Choroid plexus epithelial cell (primary cell): ENCODE measurements around the gene FNDC5.

Source experiments
- DNase-seq: peaks from one replicate; pipeline ENCODE4 v3.0.0-alpha.2; 2010; ENCODE audit warnings: low read depth
- H3K4me3 ChIP-seq: 2 replicates; pipeline ENCODE4 v1.5.1; 2011; ENCODE audit warnings: low read depth, mild to moderate bottlenecking, control low read depth, low read length, moderate library complexity
- CTCF ChIP-seq: conservative IDR thresholded peaks from 2 replicates; pipeline ENCODE4 v1.5.1; 2011; ENCODE audit warnings: low read depth, mild to moderate bottlenecking, control low read depth, inconsistent platforms, low read length, moderate library complexity

The FNDC5 gene

DNA sequence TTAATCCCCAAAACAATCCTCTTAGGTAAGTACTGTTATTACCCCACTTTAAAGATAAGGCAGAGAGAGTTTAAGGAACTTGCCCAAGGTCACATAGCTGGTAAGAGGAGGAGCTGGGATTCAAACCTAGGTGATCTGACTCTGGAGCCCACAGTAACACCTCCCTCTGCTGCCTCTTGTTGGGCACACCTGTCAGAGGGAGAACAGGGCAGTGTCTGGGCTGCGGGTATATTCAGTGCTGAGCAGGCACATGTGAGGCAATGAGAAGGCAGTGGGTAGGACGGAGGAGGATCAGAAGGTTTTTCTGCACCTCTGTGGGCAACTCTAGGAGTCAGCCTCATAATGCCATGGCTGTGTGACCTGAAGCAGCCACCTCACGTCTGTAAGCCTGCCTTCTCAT, 17.4 kb upstream of the FNDC5 start:
- no peak for DNase-seq
- H3K4me3 ChIP-seq = no peak overlapping the region
- TF ChIP-seq CTCF = no peak

GRCh38 chr1:32887623-32888022, 16.9 kb upstream of the FNDC5 start:
- TF ChIP-seq CTCF = no peak
- H3K4me3 ChIP-seq = no peak overlapping the region
- DNase-seq = no peak

DNA sequence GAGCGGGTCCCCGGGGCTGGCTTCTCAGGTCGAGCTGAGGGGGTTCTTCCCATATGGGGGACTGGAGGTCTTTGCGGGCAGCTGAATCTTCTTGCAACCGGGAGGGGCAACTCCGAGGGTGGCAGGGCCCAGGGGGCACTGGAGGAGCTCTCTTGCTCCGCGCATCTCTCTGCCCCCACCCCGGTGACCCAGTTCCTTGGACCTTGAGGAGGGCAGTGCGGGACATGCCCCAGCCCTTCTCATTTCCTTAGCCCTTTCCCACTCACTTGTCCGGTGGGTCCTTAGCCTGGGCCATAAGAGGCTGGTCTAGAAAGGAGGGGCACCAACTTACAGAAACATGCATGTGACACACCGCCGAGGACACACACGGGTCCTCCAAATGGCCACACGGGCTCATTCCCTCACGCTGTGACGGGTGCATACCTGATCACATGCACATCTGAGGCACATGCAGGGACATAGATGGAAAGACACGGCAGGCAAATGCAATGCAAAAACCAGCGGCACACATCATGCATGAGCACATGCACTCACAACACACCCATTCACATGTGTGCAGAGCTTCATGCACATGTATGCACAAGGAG, 16.2 kb upstream of the FNDC5 start:
- no peak overlapping the region for H3K4me3 ChIP-seq
- no peak for TF ChIP-seq CTCF
- no peak for DNase-seq

DNA sequence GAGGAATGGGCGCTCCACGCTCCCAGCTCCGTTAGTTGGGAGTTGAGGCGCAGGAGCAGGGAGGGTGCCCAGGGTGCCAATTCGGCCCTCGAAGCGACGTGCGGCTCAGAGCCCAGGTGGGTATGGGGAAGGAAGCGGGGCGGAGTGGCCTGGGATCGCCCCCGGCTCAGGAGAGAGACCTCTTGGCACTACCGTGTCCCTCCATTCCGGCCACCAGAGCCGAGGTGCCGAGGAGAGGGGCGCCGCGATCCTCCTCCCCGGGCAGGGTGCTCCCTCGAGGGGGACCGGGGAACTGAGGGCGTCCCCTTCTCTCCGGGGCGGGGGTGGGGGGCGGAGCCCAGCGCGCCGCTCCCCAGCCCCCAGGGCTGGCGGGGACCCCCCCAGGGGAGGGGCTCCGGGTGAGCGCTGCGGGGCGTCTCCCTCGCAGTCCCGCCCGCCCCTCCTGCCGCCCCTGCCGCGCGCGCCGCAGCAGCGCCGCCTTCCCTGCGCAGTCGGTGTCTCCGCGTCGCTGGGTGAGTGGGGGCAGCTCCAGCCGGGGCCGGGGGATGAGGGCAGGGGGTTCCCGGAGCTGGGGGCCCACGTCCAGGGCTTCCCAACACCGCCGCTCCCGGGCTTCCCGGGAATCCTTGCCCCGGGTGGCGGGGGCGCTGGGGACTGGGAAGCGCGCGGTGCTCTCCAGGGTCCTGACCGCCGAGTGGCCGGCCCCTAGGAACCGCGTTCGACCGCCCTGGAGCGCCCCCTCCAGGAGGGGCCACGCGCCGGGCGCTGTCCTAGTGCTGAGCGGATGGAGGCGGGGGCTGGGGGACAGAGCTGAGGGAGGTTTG, 15.5 kb upstream of the FNDC5 start, which contains the start of gene HPCA:
HPCA (plus strand) TSS at position 488 of the 824 bp plus-strand sequence. CDS start 2,408 bp downstream, outside the sequence.
- peak within 1 kb of the TSS; percentile 24 for H3K4me3 ChIP-seq
- TF ChIP-seq CTCF = peak; percentile 76
- peak; percentile 57 for DNase-seq

GRCh38 chr1:32885676-32886003, 14.9 kb upstream of the FNDC5 start:
- TF ChIP-seq CTCF = no peak
- H3K4me3 ChIP-seq = no peak overlapping the region
- DNase-seq = no peak

DNA sequence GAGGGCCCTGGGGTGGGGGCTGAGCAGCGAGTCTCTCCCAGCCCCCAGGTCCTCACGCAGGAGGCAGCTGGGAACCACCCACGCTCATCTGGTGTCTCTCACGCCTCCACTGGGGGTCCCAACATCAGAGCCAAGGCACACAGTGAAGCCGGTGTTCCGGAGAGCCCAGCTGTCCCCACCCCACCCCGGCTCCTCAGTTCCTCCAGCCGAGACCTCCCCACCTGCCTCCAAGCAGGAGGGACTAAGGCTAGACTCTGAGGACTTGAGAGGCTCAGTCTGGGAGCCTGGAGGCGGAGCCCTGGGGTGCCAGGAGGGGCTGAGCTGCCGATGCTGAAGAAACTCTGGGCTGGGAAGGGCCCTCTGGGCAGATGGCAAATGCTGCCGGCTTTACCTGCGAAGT, 14.0 kb upstream of the FNDC5 start:
- TF ChIP-seq CTCF = no peak

GRCh38 chr1:32884032-32884372, 13.3 kb upstream of the FNDC5 start:
- no peak overlapping the region for H3K4me3 ChIP-seq
- no peak for DNase-seq
- TF ChIP-seq CTCF = no peak

More for the DNA sequence above, 14.0 kb upstream of the FNDC5 start:
- no peak for DNase-seq
- no peak overlapping the region for H3K4me3 ChIP-seq
